ENCODE results near the gene AEN. TPM values are rescaled to one million over a fixed set of nuclear protein-coding genes. Genes with fewer than 3 reads are reported as not detected.
A peak's percentile ranks its signal among the peaks of the same experiment; 100 is the strongest.

Gene AEN
- total and polyA plus RNA-seq, 2 of the 8 experiments (the other 6 are each of a cell fraction or from before 2014, with no cell fraction given), result 112 to 122 TPM

GRCh38 chr15:88616240-88616639 is 4.9 kb upstream of the AEN start:
- H3K56ac ChIP-seq (replicated peaks; ENCODE audit: insufficient read length, low read depth, low read length), result no peak overlapping the region
- no peak overlapping the region for H2AFZ ChIP-seq (ENCODE audit: low read length)
- no peak overlapping the region for H2BK12ac ChIP-seq (ENCODE audit: low read depth, low read length)
- H3K4me2 ChIP-seq (ENCODE audit: insufficient read depth in 1 of 2, low read depth in 2 of 2, low read length in 2 of 2), result no peak overlapping the region
- no peak overlapping the region for H3K23ac ChIP-seq (ENCODE audit: insufficient read length)
- peaks cover 0 to under 1% of the 10 kb centered on the region in 2 experiments; a peak in 1 of 4 replicates for H3K79me2 ChIP-seq (ENCODE audit: control insufficient read depth in 1 of 2, insufficient read depth in 2 of 2, low read length in 2 of 2)
- no peak overlapping the region for H4K91ac ChIP-seq (replicated peaks; ENCODE audit: insufficient read length, low read length)
- H3K9me3 ChIP-seq (ENCODE audit: insufficient read depth in 2 of 2, low read depth in 1 of 2, low read length in 1 of 2), result no peaks in the 10 kb centered on the region
- H4K5ac ChIP-seq (ENCODE audit: insufficient read length, low read depth, low read length), result no peak overlapping the region
- H3K9ac ChIP-seq (replicated peaks in 1 of 4; ENCODE audit: extremely low read depth in 1 of 4, low read depth in 3 of 4, low read length in 3 of 4), result no peak overlapping the region
- H3K4ac ChIP-seq (replicated peaks; ENCODE audit: insufficient read length, low read depth, low read length), result no peak overlapping the region
- peaks cover 0 to 11% (median 5%) of the 10 kb centered on the region in 4 experiments; a peak in 5 of 7 replicates for H3K27me3 ChIP-seq (replicated peaks in 1 of 4; ENCODE audit: control insufficient read depth in 3 of 4, extremely low read depth in 1 of 4, insufficient read depth in 3 of 4, low read length in 3 of 4)
- no peak for DNase-seq (ENCODE audit: low read depth in 1 of 2, low spot score in 2 of 2)
- no peak overlapping the region for H2BK15ac ChIP-seq (ENCODE audit: low read length)
- no peaks in the 10 kb centered on the region for H3K79me1 ChIP-seq (ENCODE audit: low read depth, low read length)
- peaks cover 5% of the 10 kb centered on the region; the same call in 1 of the 2 replicates for H3K23me2 ChIP-seq (ENCODE audit: low read depth, low read length)
- 88% methylated on average over 4 of the region's 4 CpGs; no CpG with 5 or more reads in 1 of the 2 experiments for WGBS, 2 experiments (ENCODE audit: extremely low coverage in 1 of 2, insufficient coverage in 1 of 2, insufficient read length in 1 of 2, insufficient replicate concordance in 2 of 2, low coverage in 1 of 2, low lambda C conversion rate in 2 of 2, missing lambda C conversion rate in 1 of 2)
- no peaks in the 10 kb centered on the region for H3K36me3 ChIP-seq (ENCODE audit: control insufficient read depth in 2 of 4, insufficient read depth in 4 of 4, low read length in 3 of 4)
- H3K27ac ChIP-seq (ENCODE audit: low read depth, low read length), result no peak overlapping the region
- no peaks in the 10 kb centered on the region for H4K20me1 ChIP-seq (replicated peaks in 1 of 2; ENCODE audit: control insufficient read depth in 1 of 2, insufficient read depth in 2 of 2, low read length in 2 of 2)
- H2BK5ac ChIP-seq (ENCODE audit: low read depth, low read length), result no peak overlapping the region
- no peak overlapping the region for H3K4me3 ChIP-seq (ENCODE audit: extremely low read depth in 1 of 4, insufficient read depth in 2 of 4, low read depth in 3 of 4, low read length in 4 of 4)
- no peak overlapping the region for H2BK120ac ChIP-seq (replicated peaks; ENCODE audit: low read depth, low read length)
- TF ChIP-seq, protein P1, sequence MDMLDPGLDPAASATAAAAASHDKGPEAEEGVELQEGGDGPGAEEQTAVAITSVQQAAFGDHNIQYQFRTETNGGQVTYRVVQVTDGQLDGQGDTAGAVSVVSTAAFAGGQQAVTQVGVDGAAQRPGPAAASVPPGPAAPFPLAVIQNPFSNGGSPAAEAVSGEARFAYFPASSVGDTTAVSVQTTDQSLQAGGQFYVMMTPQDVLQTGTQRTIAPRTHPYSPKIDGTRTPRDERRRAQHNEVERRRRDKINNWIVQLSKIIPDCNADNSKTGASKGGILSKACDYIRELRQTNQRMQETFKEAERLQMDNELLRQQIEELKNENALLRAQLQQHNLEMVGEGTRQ (IDR thresholded peaks at IDR 0.05; ENCODE audit: low read length), result no peak
- no peak for TF ChIP-seq NANOG (IDR thresholded peaks at IDR 0.05; ENCODE audit: insufficient read depth, low read depth, low read length, poor library complexity, severe bottlenecking)
- no peak for TF ChIP-seq CHD1 (IDR thresholded peaks at IDR 0.05; ENCODE audit: low read depth, low read length)
- no peak for TF ChIP-seq ZNF274 (IDR thresholded peaks at IDR 0.05; ENCODE audit: borderline replicate concordance, extremely low read depth, low read length)
- no peak for TF ChIP-seq CTBP2 (IDR thresholded peaks at IDR 0.05; ENCODE audit: borderline replicate concordance, insufficient read depth, insufficient read length, low read length)
- peak; percentile 72; the same call in 1 of the 2 replicates for TF ChIP-seq KDM1A (IDR thresholded peaks at IDR 0.05; ENCODE audit: borderline replicate concordance, low read length)
- TF ChIP-seq KDM4A (IDR thresholded peaks at IDR 0.05; ENCODE audit: low read depth, low read length, severe bottlenecking), result no peak
- TF ChIP-seq JUND (IDR thresholded peaks at IDR 0.05; ENCODE audit: low read length), result no peak
- ChIA-PET CTCF (ENCODE audit: partially characterized antibody) (interaction anchor here (0.9 to 6.0 kb wide), 11 partner anchors 16 to 166 kb away, joined by 3 to 41 read pairs (median 7); partner anchors contain the start of genes MRPL46 and MRPS11), POLR2A (ENCODE audit: partially characterized antibody) (interaction anchor here (0.6 to 7.0 kb wide), 5 partner anchors 12 to 154 kb away, joined by 3 to 61 read pairs (median 14); partner anchors contain the start of genes ISG20, MRPL46 and MRPS11)
- H3K18ac ChIP-seq (ENCODE audit: extremely low read depth, low read length), result no peak overlapping the region
- no peak overlapping the region; the same call in 1 of the 2 replicates for H2BK20ac ChIP-seq (ENCODE audit: low read length)
- H3K14ac ChIP-seq (ENCODE audit: insufficient read length), result no peak overlapping the region
- no peak for FAIRE-seq
- H3K4me1 ChIP-seq (replicated peaks in 1 of 4; ENCODE audit: control insufficient read depth in 3 of 4, insufficient read depth in 4 of 4, low read length in 3 of 4), result peaks cover 18 to 27% (median 23%) of the 10 kb centered on the region in 4 experiments
- no peak overlapping the region for H4K8ac ChIP-seq (ENCODE audit: extremely low read depth, insufficient read depth, low read length)
- H2AK5ac ChIP-seq (ENCODE audit: low read depth, low read length), result no peak overlapping the region
